Astrocyte (in vitro differentiated cells and primary cell): Measurements from ENCODE around the gene HAUS7. TPM values are rescaled to one million over a fixed set of nuclear protein-coding genes. Genes with fewer than 3 reads are reported as not detected.

Experiments
- DNase-seq: peaks from one replicate; pipeline ENCODE4 v3.0.0-alpha.2; 2010; ENCODE audit warnings: low read depth
- FAIRE-seq: peaks from 2 replicates; lab custom pipeline; 2011; peaks lifted over from hg19 to GRCh38; lab: Jason Lieb, UNC
- H2AFZ ChIP-seq: 2 replicates; pipeline ENCODE4 v1.6.0; 2012; ENCODE audit warnings: low read depth, low read length, inconsistent platforms
- H3K27ac ChIP-seq: 2 replicates; pipeline ENCODE4 v1.5.1; 2011; ENCODE audit warnings: low read depth, low read length, inconsistent platforms
- H3K27me3 ChIP-seq: 2 replicates; pipeline ENCODE4 v1.6.0; 2011; ENCODE audit warnings: low read length, inconsistent platforms; ENCODE audit not compliant: insufficient read depth
- H3K36me3 ChIP-seq: 2 replicates; pipeline ENCODE4 v1.5.1; 2011; ENCODE audit warnings: low read length, inconsistent platforms; ENCODE audit not compliant: insufficient read depth
- H3K4me1 ChIP-seq: 2 replicates; pipeline ENCODE4 v1.5.1; 2011; ENCODE audit warnings: low read length, inconsistent platforms; ENCODE audit not compliant: insufficient read depth
- H3K4me2 ChIP-seq: 2 replicates; pipeline ENCODE4 v1.6.0; 2012; ENCODE audit warnings: low read length, inconsistent platforms
- H3K4me3 ChIP-seq: 2 replicates; pipeline ENCODE4 v1.5.1; 2011; ENCODE audit warnings: low read depth, mild to moderate bottlenecking, low read length, inconsistent platforms; ENCODE audit not compliant: insufficient read depth
- H3K79me2 ChIP-seq: 2 replicates; pipeline ENCODE4 v1.6.0; 2012; ENCODE audit warnings: mild to moderate bottlenecking, low read length, inconsistent platforms; ENCODE audit not compliant: insufficient read depth
- H3K9ac ChIP-seq: 2 replicates; pipeline ENCODE4 v1.6.0; 2012; ENCODE audit warnings: mild to moderate bottlenecking, low read length, inconsistent platforms
- H3K9me3 ChIP-seq: 2 replicates; pipeline ENCODE4 v1.5.1; 2012; ENCODE audit warnings: low read depth, mild to moderate bottlenecking, low read length, inconsistent platforms; ENCODE audit not compliant: insufficient read depth
- H4K20me1 ChIP-seq: 2 replicates; pipeline ENCODE4 v1.6.0; 2012; ENCODE audit warnings: low read length, inconsistent platforms; ENCODE audit not compliant: insufficient read depth
- H3K27ac Mint-ChIP-seq: one replicate; pipeline ENCODE4 v1.8.0; 2021; ENCODE audit warnings: mild to moderate bottlenecking, mixed read lengths; ENCODE audit not compliant: unreplicated experiment
- H3K27me3 Mint-ChIP-seq: one replicate; pipeline ENCODE4 v1.8.0; 2021; ENCODE audit warnings: low read depth, mixed read lengths; ENCODE audit not compliant: unreplicated experiment
- H3K36me3 Mint-ChIP-seq: one replicate; pipeline ENCODE4 v1.8.0; 2021; ENCODE audit warnings: low read depth, mixed read lengths; ENCODE audit not compliant: unreplicated experiment
- H3K4me1 Mint-ChIP-seq: one replicate; pipeline ENCODE4 v1.8.0; 2021; ENCODE audit warnings: low read depth, mixed read lengths; ENCODE audit not compliant: unreplicated experiment
- H3K4me3 Mint-ChIP-seq: one replicate; pipeline ENCODE4 v1.8.0; 2021; ENCODE audit warnings: mild to moderate bottlenecking, moderate library complexity, mixed read lengths; ENCODE audit not compliant: unreplicated experiment
- H3K9me3 Mint-ChIP-seq: one replicate; pipeline ENCODE4 v1.8.0; 2021; ENCODE audit warnings: mild to moderate bottlenecking, mixed read lengths; ENCODE audit not compliant: unreplicated experiment
- EZH2 ChIP-seq: IDR thresholded peaks from 2 replicates; pipeline ENCODE4 v1.6.1; 2012; ENCODE audit warnings: mild to moderate bottlenecking, low read length, inconsistent platforms; ENCODE audit not compliant: insufficient read depth
- total RNA-seq: library from RNA; stranded (reverse); gene quantifications from 2 replicates; pipeline ENCODE4 v1.2.1, GENCODE V29; 2021
- TF ChIP-seq, protein P1 (sequence below): IDR thresholded peaks from 2 replicates; pipeline ENCODE4 v1.5.1; 2011; ENCODE audit warnings: low read depth, mild to moderate bottlenecking, inconsistent platforms, low read length, moderate library complexity; ENCODE audit not compliant: insufficient read depth

Gene HAUS7
- total RNA-seq, 1 donor from 2014 or later: 12.1 TPM

DNA sequence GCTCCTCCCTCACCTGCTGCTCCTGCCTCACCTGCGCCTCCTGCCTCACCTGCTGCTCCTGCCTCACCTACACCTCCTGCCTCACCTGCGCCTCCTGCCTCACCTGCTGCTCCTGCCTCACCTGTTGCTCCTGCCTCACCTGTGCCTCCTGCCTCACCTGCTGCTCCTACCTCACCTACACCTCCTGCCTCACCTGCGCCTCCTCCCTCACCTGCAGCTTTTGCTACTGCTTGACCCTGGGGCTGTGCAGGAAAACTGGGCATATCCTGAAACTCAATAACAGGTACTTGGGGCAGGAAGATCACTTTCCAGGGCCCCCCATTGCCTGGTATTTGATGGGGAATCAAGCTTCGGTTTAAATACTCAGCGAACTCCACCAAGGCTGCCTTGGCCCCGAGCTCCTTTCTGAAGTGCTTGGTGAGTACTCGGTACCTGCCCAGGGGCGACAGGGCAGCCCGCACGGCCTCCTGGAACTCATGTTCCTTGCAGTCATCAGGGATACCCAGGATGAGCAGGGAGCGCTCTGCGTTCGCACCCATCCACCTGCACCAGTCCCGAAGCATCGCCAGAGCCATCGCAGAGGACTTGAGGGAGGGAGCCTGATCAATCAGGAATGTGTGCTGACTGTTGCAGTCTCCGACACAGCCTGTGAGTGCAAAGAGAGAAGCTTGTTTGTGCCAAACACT lies 72.0 kb downstream of the HAUS7 start:
- Mint-ChIP-seq H3K36me3 (no peaks in the 10 kb centered on the region), H3K27ac (no peak overlapping the region), H3K4me1 (no peaks in the 10 kb centered on the region), H3K4me3 (no peak overlapping the region), H3K27me3 (peaks cover 20% of the 10 kb centered on the region), H3K9me3 (peaks cover 6% of the 10 kb centered on the region)
- no peak for FAIRE-seq
- no peaks in the 10 kb centered on the region for H3K4me1 ChIP-seq
- H2AFZ ChIP-seq: no peak overlapping the region
- H3K9ac ChIP-seq: no peak overlapping the region
- no peaks in the 10 kb centered on the region for H3K36me3 ChIP-seq
- TF ChIP-seq, protein P1, sequence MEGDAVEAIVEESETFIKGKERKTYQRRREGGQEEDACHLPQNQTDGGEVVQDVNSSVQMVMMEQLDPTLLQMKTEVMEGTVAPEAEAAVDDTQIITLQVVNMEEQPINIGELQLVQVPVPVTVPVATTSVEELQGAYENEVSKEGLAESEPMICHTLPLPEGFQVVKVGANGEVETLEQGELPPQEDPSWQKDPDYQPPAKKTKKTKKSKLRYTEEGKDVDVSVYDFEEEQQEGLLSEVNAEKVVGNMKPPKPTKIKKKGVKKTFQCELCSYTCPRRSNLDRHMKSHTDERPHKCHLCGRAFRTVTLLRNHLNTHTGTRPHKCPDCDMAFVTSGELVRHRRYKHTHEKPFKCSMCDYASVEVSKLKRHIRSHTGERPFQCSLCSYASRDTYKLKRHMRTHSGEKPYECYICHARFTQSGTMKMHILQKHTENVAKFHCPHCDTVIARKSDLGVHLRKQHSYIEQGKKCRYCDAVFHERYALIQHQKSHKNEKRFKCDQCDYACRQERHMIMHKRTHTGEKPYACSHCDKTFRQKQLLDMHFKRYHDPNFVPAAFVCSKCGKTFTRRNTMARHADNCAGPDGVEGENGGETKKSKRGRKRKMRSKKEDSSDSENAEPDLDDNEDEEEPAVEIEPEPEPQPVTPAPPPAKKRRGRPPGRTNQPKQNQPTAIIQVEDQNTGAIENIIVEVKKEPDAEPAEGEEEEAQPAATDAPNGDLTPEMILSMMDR: no peak
- no peak for TF ChIP-seq EZH2
- no peak for DNase-seq
- no peaks in the 10 kb centered on the region for H3K79me2 ChIP-seq
- no peak overlapping the region for H3K27ac ChIP-seq
- no peak overlapping the region for H3K4me3 ChIP-seq
- no peaks in the 10 kb centered on the region for H3K27me3 ChIP-seq
- no peaks in the 10 kb centered on the region for H4K20me1 ChIP-seq
- H3K9me3 ChIP-seq: no peaks in the 10 kb centered on the region
- H3K4me2 ChIP-seq: no peak overlapping the region

Other genes starting within 250 kb of the HAUS7 start
- not detected in 2 replicates for gene PNMA6F, start 148.8 kb downstream of the HAUS7 start, total RNA-seq
- 14.8 and 14.9 TPM in 2 replicates for gene ZNF275, start 136.4 kb downstream of the HAUS7 start, total RNA-seq
- gene PNMA6E, start 69.2 kb downstream of the HAUS7 start, total RNA-seq: not detected in 2 replicates
- gene ZFP92, start 59.1 kb downstream of the HAUS7 start, total RNA-seq: 0.26 and 0.27 TPM in 2 replicates
- 0.36 TPM in 1 of 2 replicates, not detected in the other for gene TREX2, start 24.5 kb downstream of the HAUS7 start, total RNA-seq
- 50.0 and 87.7 TPM in 2 replicates for gene BGN, start 24.4 kb upstream of the HAUS7 start, total RNA-seq
- 0.46 and 0.52 TPM in 2 replicates for gene ATP2B3, start 47.1 kb upstream of the HAUS7 start, total RNA-seq
- 19.8 and 21.7 TPM in 2 replicates for gene CCNQ, start 128.6 kb upstream of the HAUS7 start, total RNA-seq
- gene DUSP9, start 176.6 kb upstream of the HAUS7 start, total RNA-seq: 0.20 and 0.36 TPM in 2 replicates
- 0.65 and 1.1 TPM in 2 replicates for gene PNCK, start 203.2 kb upstream of the HAUS7 start, total RNA-seq
- gene SLC6A8, start 217.3 kb upstream of the HAUS7 start, total RNA-seq: 52.6 and 57.9 TPM in 2 replicates